Inferior parietal cortex (tissue), 1 donor: ENCODE measurements around the gene STARD8.

Experiments used
- DNase-seq: peaks from one replicate; pipeline ENCODE4 v3.0.0-alpha.2; 2016; ENCODE audit errors: extremely low spot score

Gene STARD8

DNA sequence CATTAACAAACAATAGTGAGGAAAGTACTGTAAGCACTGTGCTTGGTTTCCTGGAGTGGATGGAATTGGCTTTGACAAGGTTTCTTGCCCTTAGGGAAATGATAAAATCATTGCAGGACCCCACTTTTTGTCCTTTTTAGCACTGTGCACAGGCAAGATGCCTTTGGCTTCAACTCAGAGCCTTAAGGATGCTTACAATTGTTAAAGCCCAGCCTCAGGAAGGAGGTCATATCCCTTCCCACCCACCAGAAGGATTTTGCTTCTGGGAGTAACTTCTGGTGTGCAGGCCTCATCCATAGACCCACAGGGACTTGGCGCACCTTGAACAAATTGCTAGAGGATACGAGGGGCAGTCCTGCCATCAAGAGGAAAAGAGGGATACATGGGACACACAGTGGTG, 44.5 kb downstream of the STARD8 start:
- DNase-seq: no peak

DNA sequence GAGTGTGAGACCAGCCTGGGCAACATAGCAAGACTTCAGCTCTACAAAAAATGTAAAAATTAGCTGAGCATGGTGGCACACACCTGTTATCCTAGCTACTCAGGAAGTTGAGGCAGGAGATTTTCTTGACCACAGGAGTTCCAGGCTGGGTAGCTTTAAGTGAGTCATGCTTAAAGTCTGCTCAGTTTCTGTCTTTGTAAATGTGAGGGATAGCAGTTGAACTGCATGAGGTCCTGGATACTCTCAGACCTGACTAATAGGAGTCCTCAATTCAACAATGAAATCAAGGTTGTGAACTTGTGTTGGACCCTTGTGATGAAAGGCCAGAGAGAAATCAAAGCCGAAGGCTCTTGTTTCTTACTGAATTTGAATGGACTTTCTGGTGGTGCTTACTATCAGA, 45.2 kb downstream of the STARD8 start:
- no peak for DNase-seq

DNA sequence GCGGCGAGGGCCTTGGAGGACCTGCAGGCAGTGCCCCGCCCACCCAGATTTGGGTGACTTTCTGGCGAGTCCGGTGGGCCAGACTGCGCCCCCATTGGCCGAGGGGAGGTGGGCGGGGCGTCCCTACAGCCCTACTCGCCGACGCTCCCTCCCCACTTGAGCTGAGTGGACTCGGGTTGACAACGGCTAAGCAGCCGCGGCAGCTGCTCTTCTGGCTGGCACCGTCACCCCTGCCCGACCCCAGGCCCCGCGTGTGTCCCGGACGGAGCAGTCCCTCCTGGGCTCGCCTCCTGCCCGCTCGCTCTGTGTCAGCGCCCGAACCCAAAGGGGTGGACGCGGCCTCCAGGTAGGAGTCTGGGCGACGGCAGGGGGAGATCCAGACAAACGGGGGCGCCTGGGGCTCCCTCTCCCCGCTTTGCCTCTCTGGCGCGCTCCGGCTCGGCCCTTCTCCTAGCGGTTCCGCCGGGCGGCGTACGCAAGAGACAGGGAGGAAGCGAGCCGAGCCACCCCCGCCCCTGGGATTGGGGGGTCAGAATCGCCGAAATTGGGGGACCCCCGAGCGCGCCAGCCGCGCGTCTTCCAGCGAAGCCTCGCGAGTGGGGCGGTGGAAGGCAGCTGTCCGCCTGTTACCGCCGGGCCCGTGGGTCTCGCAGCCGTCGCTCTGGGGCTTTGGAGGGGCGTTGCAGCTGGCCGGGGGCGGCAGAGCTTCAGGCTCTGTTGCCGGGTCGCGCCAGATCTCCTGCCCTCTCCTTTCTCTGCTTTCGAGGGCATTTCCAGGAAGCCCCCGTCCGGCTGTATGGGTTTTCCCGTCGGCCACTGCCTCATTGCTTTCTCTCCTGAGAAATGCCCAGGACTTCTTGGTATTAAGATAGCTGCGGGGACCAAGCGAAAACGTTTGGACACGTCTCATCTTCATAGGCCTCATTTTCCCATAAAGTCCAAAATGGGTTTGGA, 46.3 kb downstream of the STARD8 start:
- peak; percentile 5 for DNase-seq

DNA sequence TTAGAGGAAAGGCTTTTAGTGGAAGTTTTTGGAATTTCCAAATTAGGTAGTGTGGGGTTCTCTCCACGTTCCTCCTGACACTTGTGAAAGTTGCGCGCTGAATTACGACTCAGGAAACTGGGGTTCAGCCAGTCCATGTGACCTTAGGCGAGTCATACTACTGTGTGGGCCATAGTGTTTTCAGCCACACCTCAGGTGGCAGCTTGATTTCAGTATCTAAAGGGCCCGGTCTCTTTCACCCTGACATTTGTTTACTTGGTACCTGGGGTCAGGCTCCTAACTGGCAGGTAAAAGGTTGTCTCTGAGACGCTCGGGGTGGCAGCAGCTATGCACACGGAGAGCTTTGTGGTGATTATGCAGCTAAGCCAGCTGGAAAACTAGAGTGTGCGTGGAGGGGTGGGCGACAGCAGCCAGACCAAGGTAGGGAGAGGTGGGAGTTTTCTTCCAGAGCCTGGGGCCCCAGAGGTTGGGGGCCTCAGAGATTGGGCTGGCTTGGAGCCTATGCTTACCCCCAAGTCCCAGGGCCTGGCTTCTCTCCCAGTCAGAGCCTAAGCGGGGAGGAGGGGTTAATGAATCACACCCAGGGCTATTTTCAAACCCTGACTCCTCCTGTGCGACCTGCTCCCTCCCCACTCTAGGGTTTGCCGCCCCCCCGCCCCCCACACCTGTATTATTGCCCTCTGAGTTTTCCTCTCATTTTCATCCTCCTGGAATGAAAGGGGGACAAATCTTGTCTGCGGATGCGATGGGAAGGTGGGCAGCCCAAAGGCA, 47.2 kb downstream of the STARD8 start:
- no peak for DNase-seq

DNA sequence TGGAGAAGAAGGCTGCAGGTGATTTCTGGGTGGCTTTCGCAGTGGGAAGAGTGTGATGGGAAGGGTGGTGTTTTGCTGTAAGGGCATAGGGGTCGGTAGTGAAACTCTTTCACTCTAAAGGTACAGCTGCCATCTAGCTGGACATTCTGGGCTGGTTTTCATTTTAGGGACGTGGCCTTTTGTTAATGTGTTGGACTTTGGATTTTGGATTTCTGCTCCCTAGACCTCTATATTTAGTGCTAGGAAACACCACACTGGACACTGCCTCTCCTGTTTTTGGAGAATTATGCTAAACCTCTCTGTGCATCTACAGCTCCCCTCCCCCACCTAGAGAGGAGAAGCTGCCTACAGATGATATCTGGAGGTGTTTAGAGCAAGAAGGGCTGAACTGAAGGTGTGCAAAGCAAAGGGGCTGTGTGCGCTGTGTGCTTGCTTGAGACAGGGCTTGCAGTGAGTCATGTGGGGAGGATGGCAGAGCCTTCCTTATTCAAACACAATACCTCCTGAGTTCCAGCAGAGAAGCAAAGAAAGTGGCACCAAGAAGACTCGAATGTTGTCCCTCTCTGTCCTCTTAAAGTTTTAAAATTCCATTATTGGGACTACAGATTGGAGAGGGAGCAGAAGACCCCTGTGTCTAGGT, 47.9 kb downstream of the STARD8 start:
- DNase-seq: no peak

DNA sequence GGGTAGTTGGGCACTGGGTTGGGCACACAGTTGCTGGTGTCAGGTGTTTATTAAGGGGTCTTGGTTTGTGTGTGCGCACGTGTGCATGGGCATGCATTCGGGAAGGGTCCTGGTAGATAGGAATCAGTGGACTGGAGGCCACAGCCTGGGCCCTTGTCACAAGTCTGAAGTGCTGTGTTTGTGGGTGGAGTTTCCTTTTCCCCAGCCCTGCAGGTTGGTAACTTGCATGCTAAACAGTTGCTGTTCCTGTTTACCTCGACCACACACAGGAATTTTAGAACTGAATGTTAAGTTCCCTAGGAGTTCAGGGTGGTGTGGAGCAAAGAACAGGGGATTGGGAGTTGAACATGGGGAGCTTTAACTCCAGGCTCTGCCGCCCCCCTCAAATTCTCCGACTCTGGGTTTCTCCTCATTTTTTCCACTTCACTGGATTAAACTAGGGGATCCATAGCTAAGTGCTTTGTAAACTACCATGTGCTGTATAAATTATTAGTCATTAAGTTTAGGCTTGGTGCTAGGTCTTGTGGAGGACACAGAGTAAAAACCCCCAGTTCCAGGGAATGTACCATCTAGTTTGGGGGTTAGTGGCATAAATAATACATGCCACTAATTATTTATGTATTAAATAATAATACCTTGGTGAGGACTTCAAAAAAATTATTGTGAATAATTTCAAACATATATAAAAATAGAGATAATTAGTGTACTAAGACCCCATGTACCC, 49.0 kb downstream of the STARD8 start:
- no peak for DNase-seq

DNA sequence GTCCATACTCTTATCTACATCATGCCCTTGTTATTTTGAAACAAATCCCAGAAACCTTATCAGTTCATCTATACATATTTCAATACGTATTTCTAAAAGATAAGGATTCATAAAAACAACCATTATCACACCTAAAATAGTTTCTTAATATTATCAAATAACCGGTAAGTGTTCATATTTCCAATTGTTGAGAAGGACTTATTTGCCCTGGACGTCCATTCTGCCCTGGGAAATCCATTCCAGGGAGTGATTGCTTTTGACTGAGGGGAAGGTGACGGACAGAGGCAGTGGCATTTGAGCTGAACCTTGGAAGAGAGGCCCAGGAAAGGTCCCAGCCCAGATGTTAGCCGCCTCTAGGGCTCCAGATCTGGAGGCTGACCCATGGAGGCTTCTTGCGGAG, 49.6 kb downstream of the STARD8 start:
- no peak for DNase-seq

DNA sequence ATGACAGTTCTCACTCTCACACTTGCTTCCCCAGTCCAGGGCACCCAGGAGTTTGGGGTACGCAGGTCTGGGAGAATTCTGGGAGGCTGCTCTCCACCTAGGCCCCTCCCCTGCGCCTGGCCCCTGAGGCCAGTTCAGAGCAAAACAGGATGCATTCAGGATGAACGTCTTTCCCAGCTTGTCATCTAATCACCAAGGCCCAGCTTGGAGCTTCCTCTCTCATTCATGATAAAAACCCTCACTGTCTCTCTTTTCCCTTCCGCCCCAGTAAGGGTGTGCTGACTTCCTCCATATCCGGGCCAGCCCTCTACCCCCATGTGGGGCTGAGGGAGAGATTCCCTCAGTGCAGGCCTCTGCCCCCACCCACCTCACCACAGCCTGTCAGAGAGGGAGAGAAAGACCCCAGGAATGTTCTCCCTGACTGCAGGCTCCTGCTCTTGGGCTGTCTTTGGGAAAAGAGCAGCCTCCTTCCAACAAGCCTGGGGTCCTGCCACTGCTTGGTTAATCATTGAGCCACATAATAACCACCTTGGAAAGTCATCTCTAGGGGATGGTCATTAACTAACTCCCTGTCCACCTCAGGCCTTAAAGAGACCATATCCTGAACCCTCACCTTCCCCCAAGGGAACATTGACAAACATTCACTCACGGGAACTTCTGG, 50.1 kb downstream of the STARD8 start:
- no peak for DNase-seq

DNA sequence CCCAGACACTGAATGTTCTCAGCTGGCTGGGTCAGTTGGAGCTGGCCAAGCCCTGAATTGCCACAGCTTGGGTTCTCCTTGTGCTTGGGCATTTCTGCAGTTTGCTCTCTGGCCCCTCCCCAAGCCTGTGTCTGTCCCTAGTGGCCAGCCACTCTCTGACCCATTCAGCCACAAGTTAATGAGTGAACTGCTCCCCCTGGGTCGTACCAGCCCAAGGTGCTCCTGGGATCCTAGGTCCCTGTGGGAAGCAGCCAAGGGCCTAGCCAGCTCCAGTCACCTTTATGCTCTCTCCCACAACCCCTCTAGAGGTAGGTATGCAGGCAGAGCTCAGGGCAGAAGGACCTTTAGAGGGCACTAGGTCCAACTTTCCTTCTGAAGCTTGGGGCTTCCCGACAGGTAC, 51.5 kb downstream of the STARD8 start:
- no peak for DNase-seq

DNA sequence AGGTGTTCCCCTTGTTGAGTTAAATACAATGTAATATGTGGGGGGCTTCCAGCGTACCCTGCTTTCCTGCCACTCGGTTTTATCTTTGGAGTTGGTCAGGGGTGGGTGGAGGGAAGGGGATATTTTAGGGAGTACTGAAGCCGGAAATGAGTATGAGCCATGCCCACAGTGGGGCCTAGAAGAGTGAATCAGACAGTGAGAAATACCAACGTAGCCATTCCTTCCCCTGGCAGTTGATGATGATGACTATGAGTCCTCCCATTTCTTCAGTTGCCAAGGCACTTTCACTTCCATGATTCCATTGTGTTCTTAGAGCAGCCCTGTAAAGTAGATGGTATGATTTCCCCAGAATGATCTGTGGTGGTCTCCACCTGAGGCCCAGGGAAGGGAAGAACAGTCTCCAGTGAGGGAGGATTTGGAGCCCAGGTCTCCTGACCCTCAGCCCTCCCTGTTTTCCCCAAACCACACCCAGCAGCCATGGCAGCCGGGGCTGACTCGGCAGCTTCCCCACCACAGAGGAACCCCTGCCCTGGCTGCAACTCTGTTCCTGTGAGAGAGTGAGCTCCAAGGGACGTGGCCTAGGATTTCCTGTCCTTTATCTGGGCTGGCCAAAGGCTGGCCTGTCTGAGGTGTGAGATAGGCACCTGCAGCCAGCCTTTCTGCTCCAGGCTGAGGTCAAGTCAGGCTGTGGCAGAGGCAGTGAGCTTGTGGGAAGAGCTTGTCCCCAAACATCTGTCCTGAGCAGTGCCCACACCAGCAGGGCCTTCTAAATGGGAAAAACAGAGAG, 52.7 kb downstream of the STARD8 start:
- no peak for DNase-seq

DNA sequence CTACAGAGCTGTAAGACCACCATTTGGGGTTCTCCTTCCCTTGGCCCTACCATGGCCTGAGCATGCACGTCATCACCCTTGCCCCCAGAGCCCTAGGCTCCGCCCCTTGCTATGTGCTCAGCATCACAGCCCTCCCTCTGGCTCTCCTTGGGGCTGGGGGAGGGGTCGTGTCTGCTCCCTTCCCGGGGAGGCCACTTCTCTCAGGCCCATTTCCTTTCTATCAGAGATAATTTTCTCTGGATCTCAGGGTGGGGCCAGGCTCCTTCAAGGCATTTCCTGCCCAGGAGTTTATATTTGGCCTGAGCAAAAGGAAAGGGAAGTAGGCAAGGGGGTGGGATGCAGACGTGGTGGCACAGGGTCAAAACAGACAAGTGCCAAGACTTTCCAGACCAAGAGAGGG, 55.9 kb downstream of the STARD8 start:
- DNase-seq: no peak

DNA sequence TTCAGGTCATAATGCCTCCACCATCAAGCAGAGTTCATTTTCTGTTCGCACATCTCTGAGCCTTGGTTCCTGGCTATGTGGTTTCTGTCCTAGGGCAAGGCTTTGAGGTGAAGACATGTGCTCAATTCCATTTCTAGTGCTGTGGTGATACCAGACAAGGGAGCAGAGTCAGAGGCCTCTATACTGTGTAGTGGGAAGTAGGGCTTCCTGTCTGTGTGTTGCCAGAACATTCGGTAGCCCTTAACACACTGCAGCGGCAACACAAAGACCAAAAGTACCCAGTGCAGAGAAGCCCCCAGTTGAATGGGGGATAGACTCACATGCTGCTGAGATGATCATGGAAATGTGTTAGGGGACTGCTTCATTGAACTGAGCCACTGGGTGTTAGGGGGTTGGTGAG, 56.4 kb downstream of the STARD8 start:
- DNase-seq: no peak

DNA sequence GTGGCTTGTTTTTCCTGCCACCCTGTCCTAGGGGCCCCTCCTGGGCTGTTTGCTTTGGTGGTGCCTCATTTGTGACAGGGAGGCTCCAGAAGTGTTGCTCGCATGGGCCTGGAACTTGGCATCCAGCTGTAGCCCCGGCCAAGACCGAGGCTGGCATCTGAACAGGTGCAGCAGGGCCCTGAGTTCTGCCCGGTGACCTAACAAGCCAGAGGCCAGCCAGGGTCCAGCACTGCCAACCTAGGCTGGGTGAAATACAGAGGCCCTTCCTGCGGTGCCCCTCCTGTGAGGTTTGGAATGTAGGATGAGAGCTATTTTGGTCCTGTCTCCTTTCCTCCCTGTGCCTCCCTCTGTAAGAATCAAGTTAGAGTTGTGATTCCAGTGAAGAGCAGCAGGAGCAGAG, 58.5 kb downstream of the STARD8 start:
- no peak for DNase-seq

DNA sequence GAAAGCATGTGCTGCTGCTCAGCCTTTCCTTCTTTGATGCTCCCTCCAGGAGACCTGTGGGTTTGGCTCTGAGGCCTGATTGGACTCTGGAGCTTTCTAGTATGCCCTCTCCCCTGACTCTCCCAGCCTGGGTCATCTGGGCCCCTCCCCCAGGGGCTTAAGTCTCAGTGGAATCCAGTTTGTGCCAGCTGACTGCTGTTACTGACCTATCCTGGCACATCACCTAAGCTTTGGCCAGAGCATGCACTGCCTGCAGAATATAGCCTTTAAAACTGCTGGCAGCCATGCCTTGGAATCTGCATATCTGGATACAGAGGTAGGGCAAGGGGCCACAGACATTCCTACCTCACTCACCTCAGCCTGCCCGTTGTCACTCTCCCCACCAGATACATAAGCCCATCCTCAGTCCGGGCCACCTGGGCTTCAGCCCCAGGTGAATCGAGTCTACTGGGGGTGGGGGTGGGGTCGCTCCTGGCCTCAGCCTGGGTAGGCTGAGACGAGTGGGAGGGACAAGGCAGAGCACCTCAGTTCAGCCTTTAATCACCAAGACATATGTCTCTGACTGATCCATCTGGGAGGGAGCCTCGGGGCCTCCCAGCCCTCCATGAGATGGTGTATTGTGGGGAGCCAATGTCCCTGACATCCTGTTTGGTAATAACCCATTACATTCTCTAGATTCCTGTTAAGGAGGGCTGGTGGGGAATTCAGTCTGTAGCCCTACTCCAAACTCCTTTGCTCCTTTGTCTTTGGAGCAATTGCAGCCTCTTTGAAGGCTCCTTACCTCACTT, 61.2 kb downstream of the STARD8 start:
- no peak for DNase-seq

DNA sequence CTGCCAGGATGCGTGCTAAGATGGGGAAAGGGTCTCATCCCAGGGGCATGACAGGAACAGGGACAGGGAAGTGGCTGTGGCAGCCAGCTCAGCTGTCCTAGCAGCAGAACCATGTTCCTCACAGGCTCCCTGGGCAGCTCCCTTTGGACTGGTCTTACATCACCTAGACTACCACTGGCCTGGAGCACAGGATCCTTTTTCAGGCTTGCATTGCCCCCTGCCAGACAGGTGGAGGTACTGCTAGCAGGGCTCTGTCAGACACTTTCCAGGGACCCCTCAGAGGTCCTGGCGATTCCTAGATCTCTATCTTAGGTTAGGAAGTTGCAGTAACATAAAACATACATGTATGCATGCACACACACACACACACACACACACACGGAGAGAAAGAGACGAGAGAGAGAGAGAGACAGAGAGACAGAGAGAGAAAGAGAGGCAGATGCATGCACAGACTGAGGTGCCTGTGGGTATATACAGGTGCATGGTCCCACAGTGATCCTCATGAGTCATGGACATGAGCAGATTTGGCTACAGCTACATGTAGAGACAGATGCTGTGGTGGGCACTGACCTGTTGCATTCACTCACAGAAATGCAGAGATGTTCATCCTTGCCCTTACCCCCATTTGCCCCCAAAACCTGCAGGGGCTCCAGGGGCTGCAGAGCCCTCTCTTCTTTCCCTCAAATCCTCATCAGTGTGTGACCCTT, 63.6 kb downstream of the STARD8 start:
- DNase-seq: no peak

DNA sequence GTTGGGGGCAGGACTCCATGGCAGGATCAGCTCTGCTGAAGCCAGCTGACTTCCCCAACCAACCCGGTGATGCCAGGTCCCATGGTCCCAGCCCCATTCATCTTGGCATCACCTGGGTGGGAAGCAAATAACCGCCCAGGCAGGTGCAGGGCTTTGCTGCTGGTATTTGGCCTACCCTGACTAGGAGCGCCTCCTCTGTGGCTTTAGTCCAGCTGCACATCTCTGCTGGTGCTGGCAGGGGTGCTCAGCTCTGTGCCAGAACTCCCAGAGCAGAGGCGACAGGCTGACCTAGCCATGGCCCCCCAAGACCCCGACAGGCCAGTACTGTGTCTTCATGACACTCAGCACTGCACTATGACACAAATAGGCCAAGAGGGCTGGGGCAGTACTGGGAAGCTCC, 64.4 kb downstream of the STARD8 start:
- no peak for DNase-seq

DNA sequence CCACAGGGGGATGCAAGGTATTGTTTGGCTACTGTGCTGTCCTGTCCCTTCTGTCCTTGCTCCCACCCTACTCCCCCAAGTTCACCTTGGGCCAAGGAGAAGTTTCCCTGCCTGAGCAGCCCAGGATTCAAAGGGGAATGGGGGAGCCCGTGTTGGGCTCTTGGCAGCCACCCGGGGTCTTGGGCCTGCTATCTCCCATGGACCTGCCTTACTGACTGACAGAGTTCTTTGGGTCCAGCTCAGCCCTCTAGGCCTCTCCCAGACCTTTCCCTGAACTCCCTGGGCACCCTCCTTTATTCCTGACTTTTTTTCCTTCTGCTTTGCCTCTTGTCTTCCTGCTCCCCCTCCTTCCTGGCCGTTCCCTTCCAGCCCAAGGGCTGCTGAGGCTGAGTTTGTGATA, 67.4 kb downstream of the STARD8 start:
- DNase-seq: no peak

DNA sequence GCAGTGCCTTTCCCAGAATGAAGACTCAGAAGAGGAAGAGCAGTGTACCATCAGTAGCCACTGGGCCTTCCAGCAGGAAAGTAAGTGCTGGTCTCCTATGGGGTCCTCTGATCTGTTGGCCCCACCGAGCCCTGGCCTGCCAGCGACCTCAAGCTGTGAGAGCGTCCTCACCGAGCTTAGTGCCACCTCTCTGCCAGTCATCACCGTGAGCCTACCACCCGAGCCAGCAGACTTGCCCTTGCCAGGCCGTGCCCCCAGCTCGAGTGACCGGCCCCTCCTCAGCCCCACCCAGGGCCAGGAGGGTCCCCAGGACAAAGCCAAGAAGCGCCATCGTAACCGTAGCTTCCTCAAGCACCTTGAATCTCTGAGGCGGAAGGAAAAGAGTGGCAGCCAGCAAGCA, 69.7 kb downstream of the STARD8 start:
- no peak for DNase-seq
